SK-N-SH treated with all-trans-retinoic acid at 6 μM for 48 hours (cell line): Measurements from ENCODE around the gene CLEC20A.

Source experiments
- ATAC-seq: fragments of 200-7000 bp; cut with Tn5 transposase; 3 replicates; pipeline ENCODE4 v1.9.1; 2020; ENCODE audit warnings: mild to moderate bottlenecking, moderate library complexity
- BACH2 ChIP-seq: fragments of 250-450 bp; sonication (Bioruptor Pico); IDR thresholded peaks from 2 replicates; pipeline ENCODE4 v1.9.0; 2021; ENCODE audit warnings: mild to moderate bottlenecking, borderline replicate concordance
- CSDC2 ChIP-seq: fragments of 250-450 bp; sonication (Bioruptor Pico); IDR thresholded peaks from 2 replicates; pipeline ENCODE4 v1.5.0; 2020; ENCODE audit warnings: mild to moderate bottlenecking, moderate library complexity
- CSRNP3 ChIP-seq: fragments of 250-450 bp; sonication (Bioruptor Pico); IDR thresholded peaks from 2 replicates; pipeline ENCODE4 v1.5.1; 2021; ENCODE audit warnings: mild to moderate bottlenecking, moderate library complexity
- ESRRG ChIP-seq: fragments of 250-450 bp; sonication (Bioruptor Pico); IDR thresholded peaks from 2 replicates; pipeline ENCODE4 v1.6.1; 2021; ENCODE audit warnings: mild to moderate bottlenecking
- GLIS3 ChIP-seq: fragments of 250-450 bp; sonication (Bioruptor Pico); IDR thresholded peaks from 2 replicates; pipeline ENCODE4 v1.5.0; 2020; ENCODE audit warnings: mild to moderate bottlenecking, moderate library complexity
- ISL1 ChIP-seq: fragments of 250-450 bp; sonication (Bioruptor Pico); IDR thresholded peaks from 2 replicates; pipeline ENCODE4 v2.1.2; 2022; ENCODE audit warnings: mild to moderate bottlenecking, moderate library complexity
- OSR1 ChIP-seq: fragments of 250-450 bp; sonication (Bioruptor Pico); IDR thresholded peaks from 2 replicates; pipeline ENCODE4 v1.8.0; 2022; ENCODE audit warnings: moderate library complexity, mild to moderate bottlenecking, inconsistent platforms
- PPARA ChIP-seq: fragments of 250-450 bp; sonication (Bioruptor Pico); IDR thresholded peaks from 2 replicates; pipeline ENCODE4 v1.5.0; 2020; ENCODE audit warnings: mild to moderate bottlenecking, borderline replicate concordance
- RARB ChIP-seq: fragments of 250-450 bp; sonication (Bioruptor Pico); IDR thresholded peaks from 2 replicates; pipeline ENCODE4 v1.8.0; 2021; ENCODE audit warnings: mild to moderate bottlenecking, moderate library complexity
- SNAI2 ChIP-seq: fragments of 250-450 bp; sonication (Bioruptor Pico); IDR thresholded peaks from 2 replicates; pipeline ENCODE4 v1.5.0; 2020; ENCODE audit warnings: mild to moderate bottlenecking, moderate library complexity
- TCF4 ChIP-seq: fragments of 250-450 bp; sonication (Bioruptor Pico); IDR thresholded peaks from 2 replicates; pipeline ENCODE4 v1.8.0; 2021; ENCODE audit warnings: mild to moderate bottlenecking, moderate library complexity, borderline replicate concordance
- TOX ChIP-seq: fragments of 250-450 bp; sonication (Bioruptor Pico); IDR thresholded peaks from 2 replicates; pipeline ENCODE4 v1.8.0; 2021; ENCODE audit warnings: mild to moderate bottlenecking, moderate library complexity, borderline replicate concordance
- TSHZ2 ChIP-seq: fragments of 250-450 bp; sonication (Bioruptor Pico); IDR thresholded peaks from 2 replicates; pipeline ENCODE4 v1.5.0; 2020; ENCODE audit warnings: mild to moderate bottlenecking, moderate library complexity
- ZC3H10 ChIP-seq: fragments of 250-450 bp; sonication (Bioruptor Pico); IDR thresholded peaks from 2 replicates; pipeline ENCODE4 v1.5.1; 2021; ENCODE audit warnings: mild to moderate bottlenecking, moderate library complexity
- ZNF565 ChIP-seq: fragments of 450-650 bp; formaldehyde crosslinking; conservative IDR thresholded peaks from 2 replicates; pipeline ENCODE4 v1.5.0; 2020; ENCODE audit warnings: low read depth, mild to moderate bottlenecking, moderate library complexity
- TF ChIP-seq, protein P1 (sequence below): fragments of 250-450 bp; sonication (Bioruptor Pico); IDR thresholded peaks from 2 replicates; pipeline ENCODE4 v1.8.0; 2020; ENCODE audit warnings: mild to moderate bottlenecking, moderate library complexity, borderline replicate concordance
- TF ChIP-seq, protein P2 (sequence below): fragments of 250-450 bp; sonication (Bioruptor Pico); IDR thresholded peaks from 2 replicates; pipeline ENCODE4 v1.5.1; 2020; ENCODE audit warnings: low read depth, mild to moderate bottlenecking, moderate library complexity
- TF ChIP-seq, protein P3 (sequence below): fragments of 250-450 bp; sonication (Bioruptor Pico); IDR thresholded peaks from 2 replicates; pipeline ENCODE4 v1.8.0; 2021; ENCODE audit warnings: low read depth, mild to moderate bottlenecking, moderate library complexity, borderline replicate concordance

The CLEC20A gene

DNA sequence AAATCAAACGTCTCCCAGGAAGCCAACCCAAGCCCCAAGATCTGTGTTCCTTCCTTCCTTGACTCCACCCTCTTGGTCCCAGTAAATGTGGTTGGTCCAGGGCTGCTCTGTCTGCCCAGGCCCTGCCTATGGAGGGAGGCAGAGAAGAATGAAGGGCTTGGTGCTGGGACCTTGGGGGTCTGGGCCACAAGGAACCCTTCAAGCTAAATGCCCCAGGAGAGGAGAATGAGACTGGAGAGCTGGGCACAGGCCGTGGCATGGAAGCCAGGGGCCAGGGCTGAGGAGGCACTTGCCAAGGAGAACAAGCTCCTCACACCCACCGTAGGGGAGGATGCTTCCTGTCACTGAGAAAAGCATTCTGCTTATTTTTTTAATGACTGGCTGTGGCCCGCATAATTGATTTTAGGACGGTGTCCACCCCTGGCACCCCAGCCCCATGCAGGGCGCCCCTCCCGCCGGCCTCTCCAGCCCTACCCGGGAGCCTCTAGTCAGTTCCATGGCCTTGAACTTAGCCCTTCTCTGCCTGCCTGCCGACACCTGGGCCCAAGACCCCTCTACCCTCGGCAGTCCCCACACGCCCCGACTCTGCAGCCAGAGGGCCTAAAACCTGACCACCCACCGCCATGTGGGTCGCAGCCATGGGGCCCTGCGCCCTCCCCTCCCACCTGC, 889 bp downstream of the CLEC20A start (continued):
- TF ChIP-seq TSHZ2 (CRISPR knock-in tag), result no peak
- TF ChIP-seq ESRRG, result no peak
- no peak for TF ChIP-seq GLIS3 (CRISPR knock-in tag)
- no peak for TF ChIP-seq TOX
- TF ChIP-seq PPARA, result no peak
- no peak for TF ChIP-seq ISL1 (CRISPR knock-in tag)
- TF ChIP-seq, protein P1, sequence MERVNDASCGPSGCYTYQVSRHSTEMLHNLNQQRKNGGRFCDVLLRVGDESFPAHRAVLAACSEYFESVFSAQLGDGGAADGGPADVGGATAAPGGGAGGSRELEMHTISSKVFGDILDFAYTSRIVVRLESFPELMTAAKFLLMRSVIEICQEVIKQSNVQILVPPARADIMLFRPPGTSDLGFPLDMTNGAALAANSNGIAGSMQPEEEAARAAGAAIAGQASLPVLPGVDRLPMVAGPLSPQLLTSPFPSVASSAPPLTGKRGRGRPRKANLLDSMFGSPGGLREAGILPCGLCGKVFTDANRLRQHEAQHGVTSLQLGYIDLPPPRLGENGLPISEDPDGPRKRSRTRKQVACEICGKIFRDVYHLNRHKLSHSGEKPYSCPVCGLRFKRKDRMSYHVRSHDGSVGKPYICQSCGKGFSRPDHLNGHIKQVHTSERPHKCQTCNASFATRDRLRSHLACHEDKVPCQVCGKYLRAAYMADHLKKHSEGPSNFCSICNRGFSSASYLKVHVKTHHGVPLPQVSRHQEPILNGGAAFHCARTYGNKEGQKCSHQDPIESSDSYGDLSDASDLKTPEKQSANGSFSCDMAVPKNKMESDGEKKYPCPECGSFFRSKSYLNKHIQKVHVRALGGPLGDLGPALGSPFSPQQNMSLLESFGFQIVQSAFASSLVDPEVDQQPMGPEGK (CRISPR knock-in tag), result no peak
- TF ChIP-seq, protein P2, sequence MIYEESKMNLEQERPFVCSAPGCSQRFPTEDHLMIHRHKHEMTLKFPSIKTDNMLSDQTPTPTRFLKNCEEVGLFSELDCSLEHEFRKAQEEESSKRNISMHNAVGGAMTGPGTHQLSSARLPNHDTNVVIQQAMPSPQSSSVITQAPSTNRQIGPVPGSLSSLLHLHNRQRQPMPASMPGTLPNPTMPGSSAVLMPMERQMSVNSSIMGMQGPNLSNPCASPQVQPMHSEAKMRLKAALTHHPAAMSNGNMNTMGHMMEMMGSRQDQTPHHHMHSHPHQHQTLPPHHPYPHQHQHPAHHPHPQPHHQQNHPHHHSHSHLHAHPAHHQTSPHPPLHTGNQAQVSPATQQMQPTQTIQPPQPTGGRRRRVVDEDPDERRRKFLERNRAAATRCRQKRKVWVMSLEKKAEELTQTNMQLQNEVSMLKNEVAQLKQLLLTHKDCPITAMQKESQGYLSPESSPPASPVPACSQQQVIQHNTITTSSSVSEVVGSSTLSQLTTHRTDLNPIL (CRISPR knock-in tag), result no peak
- no peak for TF ChIP-seq RARB (CRISPR knock-in tag)

DNA sequence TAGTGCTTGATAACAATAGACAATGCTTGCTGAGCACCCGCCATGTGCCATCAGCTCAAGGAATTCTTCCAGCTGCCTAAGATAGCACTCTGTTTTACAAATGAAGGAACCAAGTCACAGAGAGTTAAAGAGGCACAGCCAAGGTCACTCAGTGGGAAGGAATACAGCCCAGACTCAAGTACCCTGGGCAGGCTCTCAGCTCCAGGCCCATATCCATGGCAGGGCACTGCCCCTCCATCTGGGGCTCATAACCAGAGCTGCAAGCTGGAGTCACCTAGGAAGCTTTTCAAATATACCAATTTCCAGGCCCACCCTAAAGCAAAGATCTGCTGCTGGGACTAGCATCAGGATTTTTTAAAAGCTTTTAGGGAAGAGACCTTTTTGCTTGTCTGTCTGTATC, 1.6 kb downstream of the CLEC20A start:
- no peak for ATAC-seq
- TF ChIP-seq, protein P1 (CRISPR knock-in tag), result no peak
- no peak for TF ChIP-seq GLIS3 (CRISPR knock-in tag)
- TF ChIP-seq, protein P3, sequence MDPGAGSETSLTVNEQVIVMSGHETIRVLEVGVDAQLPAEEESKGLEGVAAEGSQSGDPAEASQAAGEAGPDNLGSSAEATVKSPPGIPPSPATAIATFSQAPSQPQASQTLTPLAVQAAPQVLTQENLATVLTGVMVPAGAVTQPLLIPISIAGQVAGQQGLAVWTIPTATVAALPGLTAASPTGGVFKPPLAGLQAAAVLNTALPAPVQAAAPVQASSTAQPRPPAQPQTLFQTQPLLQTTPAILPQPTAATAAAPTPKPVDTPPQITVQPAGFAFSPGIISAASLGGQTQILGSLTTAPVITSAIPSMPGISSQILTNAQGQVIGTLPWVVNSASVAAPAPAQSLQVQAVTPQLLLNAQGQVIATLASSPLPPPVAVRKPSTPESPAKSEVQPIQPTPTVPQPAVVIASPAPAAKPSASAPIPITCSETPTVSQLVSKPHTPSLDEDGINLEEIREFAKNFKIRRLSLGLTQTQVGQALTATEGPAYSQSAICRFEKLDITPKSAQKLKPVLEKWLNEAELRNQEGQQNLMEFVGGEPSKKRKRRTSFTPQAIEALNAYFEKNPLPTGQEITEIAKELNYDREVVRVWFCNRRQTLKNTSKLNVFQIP (CRISPR knock-in tag), result no peak
- TF ChIP-seq ZC3H10 (CRISPR knock-in tag), result no peak

GRCh38 chr1:178494569-178494971, 2.2 kb downstream of the CLEC20A start:
- ATAC-seq, result no peak
- TF ChIP-seq ZNF565 (no peak), ESRRG (no peak), SNAI2 (CRISPR knock-in tag) (no peak), OSR1 (CRISPR knock-in tag) (no peak), TOX (no peak), CSRNP3 (no peak), BACH2 (no peak), TCF4 (no peak), CSDC2 (CRISPR knock-in tag) (no peak), RARB (CRISPR knock-in tag) (no peak), PPARA (no peak), TSHZ2 (CRISPR knock-in tag) (no peak), GLIS3 (CRISPR knock-in tag) (no peak)
- TF ChIP-seq, protein P3 (CRISPR knock-in tag), result no peak
